HL-60 (cell line): ENCODE measurements around the gene ZNF10.
A peak's percentile ranks its signal among the peaks of the same experiment; 100 is the strongest.

Experiments used
- DNase-seq, 2 experiments: peaks; one replicate each; pipeline ENCODE4 v3.0.0-alpha.2; 2010 to 2020; ENCODE audit warnings: low read depth in 1 of 2, low spot score in 1 of 2
- H3K27ac ChIP-seq: fragments of 250-450 bp; sonication (Bioruptor Pico); replicated peaks from 2 replicates; pipeline ENCODE4 v1.5.1; 2020; ENCODE audit warnings: mild to moderate bottlenecking, moderate library complexity
- H3K27me3 ChIP-seq: fragments of 250-450 bp; sonication (Bioruptor Pico); 2 replicates; pipeline ENCODE4 v1.5.1; 2021; ENCODE audit warnings: mild to moderate bottlenecking, moderate library complexity; ENCODE audit not compliant: insufficient read depth, poor library complexity, severe bottlenecking
- H3K4me3 ChIP-seq: replicated peaks from 2 replicates; pipeline ENCODE4 v1.5.1; 2011; ENCODE audit warnings: mild to moderate bottlenecking, control low read depth, low read length; ENCODE audit not compliant: insufficient read depth
- POLR2AphosphoS5 ChIP-seq: IDR thresholded peaks from 2 replicates; pipeline ENCODE4 v1.6.1; 2012; ENCODE audit warnings: low read depth
- SPI1 ChIP-seq: IDR thresholded peaks from 2 replicates; pipeline ENCODE4 v1.6.1; 2012; ENCODE audit warnings: low read depth, mild to moderate bottlenecking, borderline replicate concordance
- long read RNA-seq: library from polyadenylated mRNA; unstranded; transcript quantifications from one replicate; pipeline ENCODE4 v2.0.0, GENCODE V29; 2020
- TF ChIP-seq, protein P1 (sequence below): IDR thresholded peaks from 2 replicates; pipeline ENCODE4 v1.6.1; 2012; ENCODE audit warnings: low read depth; ENCODE audit not compliant: insufficient replicate concordance
- TF ChIP-seq, protein P2 (sequence below): IDR thresholded peaks from one replicate; pipeline ENCODE4 v1.5.1; 2011; ENCODE audit warnings: low read length, control low read depth, inconsistent platforms; ENCODE audit not compliant: insufficient read depth

The ZNF10 gene
- long read RNA-seq, full-length matches to known transcripts: 6 of 28 reads
- long read RNA-seq, partial matches to known transcripts: 0 of 28 reads
- long read RNA-seq, other reads (novel, unspliced or antisense): 22 of 28 reads

DNA sequence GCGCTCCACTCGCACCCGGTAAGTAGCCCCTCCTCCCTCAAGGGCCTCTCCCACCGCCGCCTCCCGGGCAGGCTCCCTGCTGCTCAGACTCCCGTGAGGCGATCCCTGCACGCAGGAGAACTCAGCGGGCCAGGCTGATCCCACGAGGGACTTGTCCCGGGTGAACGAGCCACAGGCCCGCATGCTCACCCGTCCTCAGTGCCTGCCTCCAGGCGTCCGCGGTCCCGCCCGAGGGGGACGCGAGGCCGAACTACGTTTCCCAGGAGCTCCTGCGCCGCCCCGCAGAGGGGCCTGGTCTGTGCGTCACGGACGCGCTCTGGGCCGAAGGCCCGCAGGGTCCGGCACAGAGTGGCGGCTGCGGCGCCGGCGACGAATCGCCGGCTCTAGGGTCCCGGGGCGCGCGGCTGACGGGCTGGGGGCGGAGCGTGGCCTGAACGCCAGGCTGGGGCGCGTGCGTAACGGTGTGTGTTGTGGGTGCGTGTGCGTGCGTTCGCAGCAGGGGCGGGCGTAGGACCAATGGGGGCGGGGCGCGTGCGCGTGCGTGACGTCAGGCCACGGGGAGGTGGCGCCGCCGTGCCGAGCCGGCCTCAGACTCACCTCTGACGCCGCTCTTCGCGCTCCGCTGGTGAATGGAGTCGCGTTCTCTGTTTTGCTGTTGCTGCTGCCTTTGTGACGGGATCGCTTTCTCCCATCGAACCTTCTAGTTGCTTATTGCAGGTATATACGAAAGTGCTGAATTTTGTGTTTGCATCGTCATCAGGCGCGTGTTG lies at the start of gene ZNF10, which contains the start of gene ZNF891:
Gene ZNF10 (plus strand): TSS at position 590 of the 770 bp plus-strand sequence. CDS start 13,866 bp downstream, outside the sequence.
Gene ZNF891 (minus strand): TSS at position 237 of the 770 bp plus-strand sequence. CDS start 8,356 bp downstream, outside the sequence.
- no peaks in the 10 kb centered on the region for H3K27me3 ChIP-seq
- TF ChIP-seq SPI1 (no peak), POLR2AphosphoS5 (peak; percentile 85)
- TF ChIP-seq, protein P1, sequence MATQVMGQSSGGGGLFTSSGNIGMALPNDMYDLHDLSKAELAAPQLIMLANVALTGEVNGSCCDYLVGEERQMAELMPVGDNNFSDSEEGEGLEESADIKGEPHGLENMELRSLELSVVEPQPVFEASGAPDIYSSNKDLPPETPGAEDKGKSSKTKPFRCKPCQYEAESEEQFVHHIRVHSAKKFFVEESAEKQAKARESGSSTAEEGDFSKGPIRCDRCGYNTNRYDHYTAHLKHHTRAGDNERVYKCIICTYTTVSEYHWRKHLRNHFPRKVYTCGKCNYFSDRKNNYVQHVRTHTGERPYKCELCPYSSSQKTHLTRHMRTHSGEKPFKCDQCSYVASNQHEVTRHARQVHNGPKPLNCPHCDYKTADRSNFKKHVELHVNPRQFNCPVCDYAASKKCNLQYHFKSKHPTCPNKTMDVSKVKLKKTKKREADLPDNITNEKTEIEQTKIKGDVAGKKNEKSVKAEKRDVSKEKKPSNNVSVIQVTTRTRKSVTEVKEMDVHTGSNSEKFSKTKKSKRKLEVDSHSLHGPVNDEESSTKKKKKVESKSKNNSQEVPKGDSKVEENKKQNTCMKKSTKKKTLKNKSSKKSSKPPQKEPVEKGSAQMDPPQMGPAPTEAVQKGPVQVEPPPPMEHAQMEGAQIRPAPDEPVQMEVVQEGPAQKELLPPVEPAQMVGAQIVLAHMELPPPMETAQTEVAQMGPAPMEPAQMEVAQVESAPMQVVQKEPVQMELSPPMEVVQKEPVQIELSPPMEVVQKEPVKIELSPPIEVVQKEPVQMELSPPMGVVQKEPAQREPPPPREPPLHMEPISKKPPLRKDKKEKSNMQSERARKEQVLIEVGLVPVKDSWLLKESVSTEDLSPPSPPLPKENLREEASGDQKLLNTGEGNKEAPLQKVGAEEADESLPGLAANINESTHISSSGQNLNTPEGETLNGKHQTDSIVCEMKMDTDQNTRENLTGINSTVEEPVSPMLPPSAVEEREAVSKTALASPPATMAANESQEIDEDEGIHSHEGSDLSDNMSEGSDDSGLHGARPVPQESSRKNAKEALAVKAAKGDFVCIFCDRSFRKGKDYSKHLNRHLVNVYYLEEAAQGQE: no peak
- peak within 1 kb of the TSS; percentile 88 for H3K27ac ChIP-seq
- peak; percentile 95 for DNase-seq
- H3K4me3 ChIP-seq: peak within 1 kb of the TSS; percentile 97

DNA sequence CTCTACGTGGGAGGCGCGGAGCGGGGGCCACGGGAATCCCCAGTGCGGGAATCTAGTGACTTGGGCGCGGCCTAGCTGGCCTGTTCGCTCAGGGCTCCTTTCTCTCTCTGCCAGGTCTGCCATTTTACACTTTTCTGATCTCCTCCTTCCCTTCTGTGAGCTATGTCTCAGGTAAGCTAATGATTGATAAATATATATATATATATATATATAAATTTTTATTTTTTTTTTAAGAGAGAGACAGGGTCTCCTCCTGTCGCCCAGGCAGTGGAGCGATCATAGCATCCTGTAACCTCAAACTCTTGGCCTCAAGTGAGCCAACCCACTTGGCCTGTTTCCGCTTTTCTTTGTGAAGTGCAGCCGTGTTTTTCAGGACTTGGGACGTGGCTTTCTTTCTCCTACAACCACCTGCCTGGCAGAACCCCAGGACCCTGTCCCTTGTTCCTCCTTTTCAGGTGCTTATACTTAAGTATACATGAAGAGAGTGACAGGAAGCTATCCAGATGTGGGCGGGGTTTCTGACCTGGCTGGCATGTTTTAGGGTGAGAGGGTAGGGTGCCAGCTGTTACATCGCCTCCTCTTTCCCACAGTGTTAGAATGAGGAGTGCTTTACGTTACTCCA lies 49.2 kb upstream of the ZNF10 start:
- TF ChIP-seq, protein P2, sequence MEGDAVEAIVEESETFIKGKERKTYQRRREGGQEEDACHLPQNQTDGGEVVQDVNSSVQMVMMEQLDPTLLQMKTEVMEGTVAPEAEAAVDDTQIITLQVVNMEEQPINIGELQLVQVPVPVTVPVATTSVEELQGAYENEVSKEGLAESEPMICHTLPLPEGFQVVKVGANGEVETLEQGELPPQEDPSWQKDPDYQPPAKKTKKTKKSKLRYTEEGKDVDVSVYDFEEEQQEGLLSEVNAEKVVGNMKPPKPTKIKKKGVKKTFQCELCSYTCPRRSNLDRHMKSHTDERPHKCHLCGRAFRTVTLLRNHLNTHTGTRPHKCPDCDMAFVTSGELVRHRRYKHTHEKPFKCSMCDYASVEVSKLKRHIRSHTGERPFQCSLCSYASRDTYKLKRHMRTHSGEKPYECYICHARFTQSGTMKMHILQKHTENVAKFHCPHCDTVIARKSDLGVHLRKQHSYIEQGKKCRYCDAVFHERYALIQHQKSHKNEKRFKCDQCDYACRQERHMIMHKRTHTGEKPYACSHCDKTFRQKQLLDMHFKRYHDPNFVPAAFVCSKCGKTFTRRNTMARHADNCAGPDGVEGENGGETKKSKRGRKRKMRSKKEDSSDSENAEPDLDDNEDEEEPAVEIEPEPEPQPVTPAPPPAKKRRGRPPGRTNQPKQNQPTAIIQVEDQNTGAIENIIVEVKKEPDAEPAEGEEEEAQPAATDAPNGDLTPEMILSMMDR: no peak
- TF ChIP-seq, protein P1: peak; percentile 1
- no peak for TF ChIP-seq POLR2AphosphoS5
- no peak for TF ChIP-seq SPI1
- no peaks in the 10 kb centered on the region for H3K27me3 ChIP-seq
- peak overlapping the region; percentile 98 for H3K27ac ChIP-seq
- DNase-seq: peak in 1 of 2 experiments; percentile 21
- H3K4me3 ChIP-seq: peak overlapping the region; percentile 89

DNA sequence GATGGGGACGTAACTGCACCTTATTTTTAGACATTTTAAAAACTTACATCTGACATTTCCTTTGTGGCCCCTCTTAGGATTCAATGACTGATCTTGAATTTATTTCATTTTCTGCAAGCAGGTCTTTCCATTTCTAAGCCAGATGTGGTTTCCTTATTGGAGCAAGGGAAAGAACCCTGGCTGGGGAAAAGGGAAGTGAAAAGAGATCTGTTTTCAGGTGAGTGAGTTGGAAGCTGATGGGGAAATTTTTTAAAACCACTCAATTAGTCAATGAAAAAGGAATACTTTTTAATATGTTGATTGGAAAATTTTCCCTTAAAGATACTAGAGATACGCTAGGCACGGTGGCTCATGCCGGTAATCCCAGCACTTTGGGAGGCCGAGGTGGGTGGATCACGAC lies 47.1 kb upstream of the ZNF10 start:
- Histone ChIP-seq H3K4me3 (no peak overlapping the region), H3K27me3 (no peaks in the 10 kb centered on the region), H3K27ac (no peak overlapping the region)
- DNase-seq: no peak
- TF ChIP-seq, protein P1: no peak
- TF ChIP-seq, protein P2: no peak
